Measurements from ENCODE around the gene ZNF653. TPM values are rescaled to one million over a fixed set of nuclear protein-coding genes. Genes with fewer than 3 reads are reported as not detected.
A peak's percentile ranks its signal among the peaks of the same experiment; 100 is the strongest.

The ZNF653 gene
- total and polyA plus RNA-seq, 9 of the 15 experiments (the other 6 are each of a cell fraction or from before 2014, with no cell fraction given), result 1.6 to 8.0 (median 4.2) TPM; not detected in 2

GRCh38 chr19:11519138-11519537 lies 13.5 kb upstream of the ZNF653 start (continued):
- TF ChIP-seq TBP (optimal IDR thresholded peaks at IDR 0.05; ENCODE audit: low read depth, low read length), result no peak
- TF ChIP-seq PRPF4 (IDR thresholded peaks at IDR 0.05; ENCODE audit: insufficient read depth, low read depth, low read length, poor library complexity, severe bottlenecking), result no peak

- no peaks in the 10 kb centered on the region for H3K9me3 ChIP-seq (replicated peaks; ENCODE audit: control insufficient read depth, insufficient read depth, low read depth, low read length)
- in situ Hi-C loops (cut with MboI) (no loop called here), intact Hi-C loops (cut with micrococcal nuclease) (no loop called here)
- H3K4me3 ChIP-seq, result no peak overlapping the region
- H3K27ac ChIP-seq (ENCODE audit: extremely low read depth, low read depth, low read length), result no peak overlapping the region
- peaks cover 0 to 7% of the 10 kb centered on the region in 2 experiments; a peak in 1 of 5 replicates for H3K4me1 ChIP-seq (replicated peaks in 1 of 2; ENCODE audit: control insufficient read depth in 2 of 2, insufficient read depth in 2 of 2, low read length in 2 of 2)
- H3K79me2 ChIP-seq (ENCODE audit: control insufficient read depth, insufficient read depth, low read length), result no peaks in the 10 kb centered on the region
- no peak overlapping the region for H3K4me2 ChIP-seq (ENCODE audit: insufficient read depth, low read length)
- peak overlapping the region in 1 of 2 experiments; percentile 35; a peak in 1 of 4 replicates for H3K9ac ChIP-seq (ENCODE audit: insufficient read depth in 1 of 2, low read depth in 2 of 2, low read length in 2 of 2)
- no peak overlapping the region for H2AFZ ChIP-seq (ENCODE audit: low read depth, low read length)
- TF ChIP-seq POLR2G (IDR thresholded peaks at IDR 0.05; ENCODE audit: low read depth, low read length) (0 out of 2 replicates have a peak, but pooled peaks have one; percentile 28), PRMT5 (CRISPR knock-in tag; IDR thresholded peaks at IDR 0.05) (no peak), TCF15 (CRISPR knock-in tag; IDR thresholded peaks at IDR 0.05) (no peak), TRIM24 (IDR thresholded peaks at IDR 0.05) (no peak), RAD51 (IDR thresholded peaks at IDR 0.05; ENCODE audit: borderline replicate concordance, low read depth) (no peak), HCFC1 (IDR thresholded peaks at IDR 0.05; ENCODE audit: low read depth, low read length) (no peak), RBM14 (IDR thresholded peaks at IDR 0.05; ENCODE audit: borderline replicate concordance, insufficient read depth, low read depth, low read length) (no peak), RBFOX2 (IDR thresholded peaks at IDR 0.05; ENCODE audit: low read depth, low read length) (0 out of 2 replicates have a peak, but pooled peaks have one; percentile 20), TFAP4 (CRISPR knock-in tag; IDR thresholded peaks at IDR 0.05; ENCODE audit: borderline replicate concordance) (no peak), HDGF (IDR thresholded peaks at IDR 0.05) (no peak), BACH1 (tag; IDR thresholded peaks at IDR 0.05) (no peak), JUNB (CRISPR knock-in tag; conservative IDR thresholded peaks at IDR 0.05) (no peak), ATF7 (IDR thresholded peaks at IDR 0.05) (no peak), MCM2 (IDR thresholded peaks at IDR 0.05; ENCODE audit: low read depth) (no peak), RBM34 (IDR thresholded peaks at IDR 0.05; ENCODE audit: borderline replicate concordance, insufficient read depth, low read length) (no peak), ZNF133 (CRISPR knock-in tag; IDR thresholded peaks at IDR 0.05) (no peak)
- ATAC-seq, result no peak
- CTCF ChIA-PET (ENCODE audit: low intra/inter-chr PET ratio), result no interaction called here
- POLR2A ChIA-PET, result no interaction called here
- no peaks in the 10 kb centered on the region for H4K20me1 ChIP-seq (replicated peaks; ENCODE audit: control insufficient read depth, insufficient read depth, low read length)
- BruUV-seq (replicated peaks), result no TSS peak
- no peaks in the 10 kb centered on the region for H3K9me1 ChIP-seq (ENCODE audit: control insufficient read depth, insufficient read depth, low read length)
- no peaks in the 10 kb centered on the region for H3K27me3 ChIP-seq (ENCODE audit: control insufficient read depth in 2 of 2, insufficient read depth in 2 of 2, low read length in 2 of 2)
- 94% methylated on average over 20 of the region's 20 CpGs for WGBS (ENCODE audit: insufficient coverage, low coverage, missing lambda C conversion rate)
- DNase-seq (ENCODE audit: extremely low read depth in 1 of 4, low spot score in 3 of 4), result no peak
- peaks cover 41% of the 10 kb centered on the region; the same call in 2 of the 3 replicates for H3K36me3 ChIP-seq (ENCODE audit: control insufficient read depth, insufficient read depth, low read length)
- no peak for FAIRE-seq
Measured at GRCh38 chr19:11513946-11514345, 8.3 kb upstream of the ZNF653 start.

Data from K562 (cell line).